Osteocyte (in vitro differentiated cells): ENCODE data around the gene EIF4G1. TPM values are rescaled to one million over a fixed set of nuclear protein-coding genes. Genes with fewer than 3 reads are reported as not detected.

Experiments used
- DNase-seq: peaks from one replicate; pipeline ENCODE4 v3.0.0; 2021; ENCODE audit warnings: mixed read lengths; ENCODE audit not compliant: unreplicated experiment; ENCODE audit errors: extremely low spot score
- H3K27ac Mint-ChIP-seq: one replicate; pipeline ENCODE4 v1.8.0; 2021; ENCODE audit warnings: mild to moderate bottlenecking, mixed read lengths; ENCODE audit not compliant: unreplicated experiment
- H3K27me3 Mint-ChIP-seq: one replicate; pipeline ENCODE4 v1.8.0; 2021; ENCODE audit warnings: mixed read lengths; ENCODE audit not compliant: unreplicated experiment
- H3K36me3 Mint-ChIP-seq: one replicate; pipeline ENCODE4 v1.8.0; 2021; ENCODE audit warnings: mixed read lengths; ENCODE audit not compliant: unreplicated experiment
- H3K4me1 Mint-ChIP-seq: one replicate; pipeline ENCODE4 v1.8.0; 2021; ENCODE audit warnings: mixed read lengths; ENCODE audit not compliant: unreplicated experiment
- H3K4me3 Mint-ChIP-seq: one replicate; pipeline ENCODE4 v1.8.0; 2021; ENCODE audit warnings: mild to moderate bottlenecking, moderate library complexity, mixed read lengths; ENCODE audit not compliant: unreplicated experiment
- H3K9me3 Mint-ChIP-seq: one replicate; pipeline ENCODE4 v1.8.0; 2021; ENCODE audit warnings: mixed read lengths; ENCODE audit not compliant: unreplicated experiment
- CTCF ChIP-seq: fragments of 200-600 bp; sonication (generic); IDR thresholded peaks from 2 replicates; pipeline ENCODE4 v1.5.0; 2021; ENCODE audit warnings: antibody characterized with exemption, mild to moderate bottlenecking, moderate library complexity
- total RNA-seq: library from RNA; stranded (reverse); gene quantifications from 2 replicates; pipeline ENCODE4 v1.2.1, GENCODE V29; 2021

The EIF4G1 gene
- total RNA-seq, 1 donor from 2014 or later: 385 TPM

GRCh38 chr3:184368116-184368515 is 53.7 kb downstream of the EIF4G1 start:
- Mint-ChIP-seq H3K4me1 (peaks cover 70% of the 10 kb centered on the region), H3K9me3 (no peaks in the 10 kb centered on the region), H3K27me3 (no peaks in the 10 kb centered on the region), H3K4me3 (no peak overlapping the region), H3K27ac (no peak overlapping the region), H3K36me3 (peaks cover 38% of the 10 kb centered on the region)
- no peak for TF ChIP-seq CTCF
- DNase-seq: no peak

- DNase-seq: no peak
- peaks cover 38% of the 10 kb centered on the region for H3K36me3 Mint-ChIP-seq
- H3K4me1 Mint-ChIP-seq: peaks cover 72% of the 10 kb centered on the region
- no peak overlapping the region for H3K4me3 Mint-ChIP-seq
- no peaks in the 10 kb centered on the region for H3K9me3 Mint-ChIP-seq
- no peaks in the 10 kb centered on the region for H3K27me3 Mint-ChIP-seq
- no peak for TF ChIP-seq CTCF
- H3K27ac Mint-ChIP-seq: peak overlapping the region; percentile 71
These were observed 54.3 kb downstream of the EIF4G1 start for GRCh38 chr3:184368586-184369183.

GRCh38 chr3:184371570-184372018 is 57.2 kb downstream of the EIF4G1 start:
- peaks cover 31% of the 10 kb centered on the region for H3K36me3 Mint-ChIP-seq
- no peak overlapping the region for H3K27ac Mint-ChIP-seq
- peak; percentile 92 for DNase-seq
- peaks cover 61% of the 10 kb centered on the region for H3K4me1 Mint-ChIP-seq
- no peaks in the 10 kb centered on the region for H3K9me3 Mint-ChIP-seq
- peak overlapping the region; percentile 9 for H3K4me3 Mint-ChIP-seq
- TF ChIP-seq CTCF: peak; percentile 96
- peaks cover 20% of the 10 kb centered on the region for H3K27me3 Mint-ChIP-seq

- peaks cover 24% of the 10 kb centered on the region for H3K36me3 Mint-ChIP-seq
- H3K4me3 Mint-ChIP-seq: no peak overlapping the region
- H3K27ac Mint-ChIP-seq: no peak overlapping the region
- H3K4me1 Mint-ChIP-seq: peaks cover 54% of the 10 kb centered on the region
- DNase-seq: no peak
- peaks cover 27% of the 10 kb centered on the region for H3K27me3 Mint-ChIP-seq
- no peaks in the 10 kb centered on the region for H3K9me3 Mint-ChIP-seq
- no peak for TF ChIP-seq CTCF
These were observed 58.0 kb downstream of the EIF4G1 start for GRCh38 chr3:184372296-184372821.

- TF ChIP-seq CTCF: no peak
- Mint-ChIP-seq H3K4me1 (peaks cover 57% of the 10 kb centered on the region), H3K9me3 (no peaks in the 10 kb centered on the region), H3K4me3 (no peak overlapping the region), H3K27me3 (peaks cover 32% of the 10 kb centered on the region), H3K27ac (no peak overlapping the region), H3K36me3 (peaks cover 21% of the 10 kb centered on the region)
- DNase-seq: no peak
These were observed 58.5 kb downstream of the EIF4G1 start for GRCh38 chr3:184372911-184373310.
